SK-N-SH (cell line): Measurements from ENCODE around the gene APOM. TPM values are rescaled to one million over a fixed set of nuclear protein-coding genes. Genes with fewer than 3 reads are reported as not detected.

Experiments used
- CTCF ChIA-PET: fragments of 300-600, 350-600 bp; formaldehyde crosslinking; extraction: SDS; loops from one replicate; lab custom pipeline; 2021; lab: Yijun Ruan, JAX
- POLR2A ChIA-PET: fragments of 350-600 bp; sonication (Branson Sonifier 250); formaldehyde crosslinking; extraction: SDS; loops from one replicate; lab custom pipeline; 2020; ENCODE audit warnings: antibody characterized with exemption, inconsistent platforms; lab: Yijun Ruan, JAX
- DNase-seq: peaks from one replicate; pipeline ENCODE4 v3.0.0; 2012
- H2AFZ ChIP-seq: fragments of 200-600 bp; sonication (generic); 2 replicates; pipeline ENCODE4 v1.8.1; 2016; ENCODE audit warnings: antibody characterized with exemption, mild to moderate bottlenecking, low read depth
- H3F3A ChIP-seq: fragments of 200-600 bp; sonication (generic); replicated peaks from 2 replicates; pipeline ENCODE3; 2016; ENCODE audit warnings: antibody characterized with exemption, mild to moderate bottlenecking; ENCODE audit not compliant: insufficient read depth
- H3K27ac ChIP-seq, 2 experiments: fragments of 200-500 bp in 1 of 2; fragments of 200-600 bp in 1 of 2; sonication (Bioruptor generic) in 1 of 2; sonication (generic), shearing (Covaris generic) in 1 of 2; 2 replicates each; pipeline versions ENCODE4 v1.5.1 to v1.6.1; 2014 to 2016; ENCODE audit warnings: low read depth in 2 of 2, inconsistent platforms in 1 of 2, low read length in 1 of 2, mild to moderate bottlenecking in 1 of 2, mixed read lengths in 1 of 2
- H3K27me3 ChIP-seq: fragments of 200-600 bp; sonication (generic), shearing (Covaris generic); 2 replicates; pipeline ENCODE4 v1.6.1; 2016; ENCODE audit warnings: mixed run types; ENCODE audit not compliant: insufficient read depth
- H3K36me3 ChIP-seq, 2 experiments: fragments of 200-500 bp in 1 of 2; fragments of 200-600 bp in 1 of 2; sonication (Bioruptor generic) in 1 of 2; sonication (generic) in 1 of 2; replicated peaks in 1 of 2; 2 replicates each; pipeline versions ENCODE3 to v1.5.1; 2014 to 2016; ENCODE audit warnings: low read length in 1 of 2, mild to moderate bottlenecking in 1 of 2; ENCODE audit not compliant: insufficient read depth in 2 of 2, control insufficient read depth in 1 of 2
- H3K4me1 ChIP-seq, 2 experiments: fragments of 200-500 bp in 1 of 2; fragments of 200-600 bp in 1 of 2; sonication (Bioruptor generic) in 1 of 2; sonication (generic), shearing (Covaris generic) in 1 of 2; 2 replicates each; pipeline versions ENCODE4 v1.5.1 to v1.6.1; 2014 to 2016; ENCODE audit warnings: low read depth in 1 of 2, low read length in 1 of 2, mixed run types in 1 of 2; ENCODE audit not compliant: insufficient read depth in 2 of 2, control insufficient read depth in 1 of 2
- H3K4me2 ChIP-seq: fragments of 200-600 bp; sonication (generic), shearing (Covaris generic); 2 replicates; pipeline ENCODE4 v1.6.1; 2017; ENCODE audit warnings: mixed run types
- H3K4me3 ChIP-seq, 2 experiments: fragments of 200-500 bp in 1 of 2; fragments of 200-600 bp in 1 of 2; sonication (Bioruptor generic) in 1 of 2; sonication (generic), shearing (Covaris generic) in 1 of 2; 2 replicates each; pipeline versions ENCODE4 v1.5.1 to v1.8.1; 2014 to 2016; ENCODE audit warnings: low read depth in 2 of 2, inconsistent platforms in 1 of 2, low read length in 1 of 2, mild to moderate bottlenecking in 1 of 2, mixed read lengths in 1 of 2, moderate library complexity in 1 of 2
- H3K79me2 ChIP-seq: fragments of 200-600 bp; sonication (generic); 2 replicates; pipeline ENCODE4 v1.8.1; 2017; ENCODE audit warnings: mild to moderate bottlenecking; ENCODE audit not compliant: insufficient read depth
- H3K9ac ChIP-seq: fragments of 200-600 bp; sonication (generic); 2 replicates; pipeline ENCODE4 v1.6.1; 2017; ENCODE audit warnings: mixed run types
- H3K9me2 ChIP-seq: fragments of 200-600 bp; sonication (generic); 2 replicates; pipeline ENCODE4 v1.6.1; 2017; ENCODE audit warnings: mixed run types
- H3K9me3 ChIP-seq: fragments of 200-600 bp; sonication (generic); 2 replicates; pipeline ENCODE4 v1.6.1; 2017; ENCODE audit warnings: mixed run types, mild to moderate bottlenecking, moderate library complexity
- H4K20me1 ChIP-seq: fragments of 200-600 bp; sonication (generic); 2 replicates; pipeline ENCODE4 v1.6.1; 2017; ENCODE audit warnings: mild to moderate bottlenecking, mixed run types; ENCODE audit not compliant: insufficient read depth
- FOXJ3 ChIP-seq: sonication (generic); formaldehyde crosslinking; IDR thresholded peaks from 2 replicates; pipeline ENCODE4 v1.5.1; 2020; ENCODE audit warnings: mild to moderate bottlenecking, missing genetic modification reagents
- POLR2AphosphoS5 ChIP-seq: IDR thresholded peaks from 2 replicates; pipeline ENCODE4 v1.6.1; 2012; ENCODE audit warnings: low read depth, low read length
- RXRA ChIP-seq: IDR thresholded peaks from 2 replicates; pipeline ENCODE4 v1.4.0; 2012; ENCODE audit warnings: low read depth, mild to moderate bottlenecking, borderline replicate concordance
- SIN3A ChIP-seq: IDR thresholded peaks from 2 replicates; pipeline ENCODE4 v1.6.1; 2012; ENCODE audit warnings: low read depth, mild to moderate bottlenecking, low read length, moderate library complexity, borderline replicate concordance
- TAF1 ChIP-seq: IDR thresholded peaks from 2 replicates; pipeline ENCODE4 v1.6.1; 2012; ENCODE audit warnings: low read depth, mild to moderate bottlenecking, low read length, moderate library complexity, borderline replicate concordance
- YY1 ChIP-seq: IDR thresholded peaks from 2 replicates; pipeline ENCODE4 v1.4.0; 2012; ENCODE audit warnings: low read depth, mild to moderate bottlenecking
- WGBS: methylation state at CpG from one replicate; pipeline ENCODE4 v1.1.6; 2017; ENCODE audit warnings: low lambda C conversion rate; 5-methylcytosine and 5-hydroxymethylcytosine counted together
- polyA plus RNA-seq, 3 experiments: library from polyadenylated mRNA; depleted of rRNA; stranded (reverse); fragments of >200 nt; gene quantifications; 2 replicates each; pipeline ENCODE4 v1.2.3, GENCODE V29; 2012
- TF ChIP-seq, protein P1 (sequence below): IDR thresholded peaks from 2 replicates; pipeline ENCODE4; 2012
- TF ChIP-seq, protein P2 (sequence below): fragments of 150-350 bp; IDR thresholded peaks from 2 replicates; pipeline ENCODE4 v1.6.1; 2016; ENCODE audit warnings: mild to moderate bottlenecking, low read depth, low read length
- TF ChIP-seq, protein P3 (sequence below): fragments of 200-600 bp; sonication (generic); IDR thresholded peaks from 2 replicates; pipeline ENCODE4 v1.6.1; 2017; ENCODE audit warnings: antibody characterized with exemption, mild to moderate bottlenecking, moderate library complexity
- TF ChIP-seq, protein P4 (sequence below): fragments of 150-350 bp; IDR thresholded peaks from 2 replicates; pipeline ENCODE4 v1.6.1; 2017; ENCODE audit warnings: antibody characterized with exemption, low read length, low read depth, borderline replicate concordance
- TF ChIP-seq, protein P5 (sequence below): IDR thresholded peaks from 2 replicates; pipeline ENCODE4 v1.6.1; 2012; ENCODE audit warnings: mild to moderate bottlenecking, low read depth, low read length, moderate library complexity
- TF ChIP-seq, protein P6 (sequence below): IDR thresholded peaks from 2 replicates; pipeline ENCODE4 v1.4.0; 2012; ENCODE audit warnings: low read depth, borderline replicate concordance
- TF ChIP-seq, protein P7 (sequence below): IDR thresholded peaks from 2 replicates; pipeline ENCODE4 v1.4.0; 2012; ENCODE audit warnings: low read depth

Gene APOM
- polyA plus RNA-seq, 1 of the 3 experiments (the other 2 are of a cell fraction): 6.8 TPM

DNA sequence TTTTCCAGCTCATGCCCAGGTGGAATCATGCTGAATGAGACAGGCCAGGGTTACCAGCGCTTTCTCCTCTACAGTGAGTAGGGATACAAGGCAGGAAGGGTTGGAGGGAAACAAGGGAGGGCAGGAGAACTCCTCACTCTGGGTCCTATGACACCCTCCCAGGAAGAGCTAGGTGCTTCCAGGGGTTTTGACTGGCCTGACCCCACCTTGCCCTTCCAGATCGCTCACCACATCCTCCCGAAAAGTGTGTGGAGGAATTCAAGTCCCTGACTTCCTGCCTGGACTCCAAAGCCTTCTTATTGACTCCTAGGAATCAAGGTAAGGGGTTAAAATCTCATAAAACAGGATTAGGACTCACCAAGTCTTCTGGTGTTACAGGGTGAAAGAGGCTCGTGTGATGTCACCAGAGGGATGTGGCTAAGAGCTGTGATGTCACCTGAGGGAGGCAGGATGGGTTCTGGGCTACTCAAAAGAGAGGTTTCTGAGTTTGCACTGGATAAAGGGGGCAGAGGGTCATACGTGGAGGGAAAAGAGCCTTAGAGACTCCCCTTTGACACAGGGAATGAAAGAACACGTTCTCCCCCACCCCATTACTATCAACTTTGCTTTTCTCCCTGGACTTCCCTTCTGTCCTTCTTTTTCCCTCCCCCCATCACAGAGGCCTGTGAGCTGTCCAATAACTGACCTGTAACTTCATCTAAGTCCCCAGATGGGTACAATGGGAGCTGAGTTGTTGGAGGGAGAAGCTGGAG, 1.9 kb downstream of the APOM start:
- peaks cover 76% of the 10 kb centered on the region for H3K79me2 ChIP-seq
- DNase-seq: no peak

More for the DNA sequence above, 1.9 kb downstream of the APOM start:
- Histone ChIP-seq H4K20me1 (peaks cover 8% of the 10 kb centered on the region; the same call in 1 of the 2 replicates), H3K4me1 (peaks cover 13 to 27% of the 10 kb centered on the region in 2 experiments; a peak in 2 of 4 replicates), H3K27ac (no peak overlapping the region), H3K4me3 (no peak overlapping the region), H3K36me3 (peaks cover 7 to 9% of the 10 kb centered on the region in 2 experiments), H3K9me2 (no peaks in the 10 kb centered on the region), H2AFZ (no peak overlapping the region), H3K27me3 (no peaks in the 10 kb centered on the region), H3F3A (peaks cover 32% of the 10 kb centered on the region), H3K9ac (no peak overlapping the region), H3K4me2 (peak overlapping the region; percentile 97; the same call in 1 of the 2 replicates), H3K9me3 (no peaks in the 10 kb centered on the region)
- CTCF ChIA-PET: interaction anchor here (0.8 to 1.4 kb wide), 3 partner anchors 14 to 71 kb away, joined by 3 to 4 read pairs (median 3); no protein-coding TSS in a partner anchor
- WGBS: 77% methylated on average over 5 of the region's 6 CpGs
- POLR2A ChIA-PET: interaction anchor here (0.7 kb wide), 1 partner anchor 14 kb away, joined by 3 read pairs; no protein-coding TSS in a partner anchor
- no peak for TF ChIP-seq YY1
- TF ChIP-seq, protein P1, sequence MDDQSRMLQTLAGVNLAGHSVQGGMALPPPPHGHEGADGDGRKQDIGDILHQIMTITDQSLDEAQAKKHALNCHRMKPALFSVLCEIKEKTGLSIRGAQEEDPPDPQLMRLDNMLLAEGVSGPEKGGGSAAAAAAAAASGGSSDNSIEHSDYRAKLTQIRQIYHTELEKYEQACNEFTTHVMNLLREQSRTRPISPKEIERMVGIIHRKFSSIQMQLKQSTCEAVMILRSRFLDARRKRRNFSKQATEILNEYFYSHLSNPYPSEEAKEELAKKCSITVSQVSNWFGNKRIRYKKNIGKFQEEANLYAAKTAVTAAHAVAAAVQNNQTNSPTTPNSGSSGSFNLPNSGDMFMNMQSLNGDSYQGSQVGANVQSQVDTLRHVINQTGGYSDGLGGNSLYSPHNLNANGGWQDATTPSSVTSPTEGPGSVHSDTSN: no peak
- no peak for TF ChIP-seq SIN3A
- TF ChIP-seq, protein P2, sequence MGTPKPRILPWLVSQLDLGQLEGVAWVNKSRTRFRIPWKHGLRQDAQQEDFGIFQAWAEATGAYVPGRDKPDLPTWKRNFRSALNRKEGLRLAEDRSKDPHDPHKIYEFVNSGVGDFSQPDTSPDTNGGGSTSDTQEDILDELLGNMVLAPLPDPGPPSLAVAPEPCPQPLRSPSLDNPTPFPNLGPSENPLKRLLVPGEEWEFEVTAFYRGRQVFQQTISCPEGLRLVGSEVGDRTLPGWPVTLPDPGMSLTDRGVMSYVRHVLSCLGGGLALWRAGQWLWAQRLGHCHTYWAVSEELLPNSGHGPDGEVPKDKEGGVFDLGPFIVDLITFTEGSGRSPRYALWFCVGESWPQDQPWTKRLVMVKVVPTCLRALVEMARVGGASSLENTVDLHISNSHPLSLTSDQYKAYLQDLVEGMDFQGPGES: no peak
- TF ChIP-seq POLR2AphosphoS5: no peak
- TF ChIP-seq, protein P3, sequence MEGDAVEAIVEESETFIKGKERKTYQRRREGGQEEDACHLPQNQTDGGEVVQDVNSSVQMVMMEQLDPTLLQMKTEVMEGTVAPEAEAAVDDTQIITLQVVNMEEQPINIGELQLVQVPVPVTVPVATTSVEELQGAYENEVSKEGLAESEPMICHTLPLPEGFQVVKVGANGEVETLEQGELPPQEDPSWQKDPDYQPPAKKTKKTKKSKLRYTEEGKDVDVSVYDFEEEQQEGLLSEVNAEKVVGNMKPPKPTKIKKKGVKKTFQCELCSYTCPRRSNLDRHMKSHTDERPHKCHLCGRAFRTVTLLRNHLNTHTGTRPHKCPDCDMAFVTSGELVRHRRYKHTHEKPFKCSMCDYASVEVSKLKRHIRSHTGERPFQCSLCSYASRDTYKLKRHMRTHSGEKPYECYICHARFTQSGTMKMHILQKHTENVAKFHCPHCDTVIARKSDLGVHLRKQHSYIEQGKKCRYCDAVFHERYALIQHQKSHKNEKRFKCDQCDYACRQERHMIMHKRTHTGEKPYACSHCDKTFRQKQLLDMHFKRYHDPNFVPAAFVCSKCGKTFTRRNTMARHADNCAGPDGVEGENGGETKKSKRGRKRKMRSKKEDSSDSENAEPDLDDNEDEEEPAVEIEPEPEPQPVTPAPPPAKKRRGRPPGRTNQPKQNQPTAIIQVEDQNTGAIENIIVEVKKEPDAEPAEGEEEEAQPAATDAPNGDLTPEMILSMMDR: no peak
- TF ChIP-seq, protein P4, sequence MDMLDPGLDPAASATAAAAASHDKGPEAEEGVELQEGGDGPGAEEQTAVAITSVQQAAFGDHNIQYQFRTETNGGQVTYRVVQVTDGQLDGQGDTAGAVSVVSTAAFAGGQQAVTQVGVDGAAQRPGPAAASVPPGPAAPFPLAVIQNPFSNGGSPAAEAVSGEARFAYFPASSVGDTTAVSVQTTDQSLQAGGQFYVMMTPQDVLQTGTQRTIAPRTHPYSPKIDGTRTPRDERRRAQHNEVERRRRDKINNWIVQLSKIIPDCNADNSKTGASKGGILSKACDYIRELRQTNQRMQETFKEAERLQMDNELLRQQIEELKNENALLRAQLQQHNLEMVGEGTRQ: no peak
- TF ChIP-seq, protein P5, sequence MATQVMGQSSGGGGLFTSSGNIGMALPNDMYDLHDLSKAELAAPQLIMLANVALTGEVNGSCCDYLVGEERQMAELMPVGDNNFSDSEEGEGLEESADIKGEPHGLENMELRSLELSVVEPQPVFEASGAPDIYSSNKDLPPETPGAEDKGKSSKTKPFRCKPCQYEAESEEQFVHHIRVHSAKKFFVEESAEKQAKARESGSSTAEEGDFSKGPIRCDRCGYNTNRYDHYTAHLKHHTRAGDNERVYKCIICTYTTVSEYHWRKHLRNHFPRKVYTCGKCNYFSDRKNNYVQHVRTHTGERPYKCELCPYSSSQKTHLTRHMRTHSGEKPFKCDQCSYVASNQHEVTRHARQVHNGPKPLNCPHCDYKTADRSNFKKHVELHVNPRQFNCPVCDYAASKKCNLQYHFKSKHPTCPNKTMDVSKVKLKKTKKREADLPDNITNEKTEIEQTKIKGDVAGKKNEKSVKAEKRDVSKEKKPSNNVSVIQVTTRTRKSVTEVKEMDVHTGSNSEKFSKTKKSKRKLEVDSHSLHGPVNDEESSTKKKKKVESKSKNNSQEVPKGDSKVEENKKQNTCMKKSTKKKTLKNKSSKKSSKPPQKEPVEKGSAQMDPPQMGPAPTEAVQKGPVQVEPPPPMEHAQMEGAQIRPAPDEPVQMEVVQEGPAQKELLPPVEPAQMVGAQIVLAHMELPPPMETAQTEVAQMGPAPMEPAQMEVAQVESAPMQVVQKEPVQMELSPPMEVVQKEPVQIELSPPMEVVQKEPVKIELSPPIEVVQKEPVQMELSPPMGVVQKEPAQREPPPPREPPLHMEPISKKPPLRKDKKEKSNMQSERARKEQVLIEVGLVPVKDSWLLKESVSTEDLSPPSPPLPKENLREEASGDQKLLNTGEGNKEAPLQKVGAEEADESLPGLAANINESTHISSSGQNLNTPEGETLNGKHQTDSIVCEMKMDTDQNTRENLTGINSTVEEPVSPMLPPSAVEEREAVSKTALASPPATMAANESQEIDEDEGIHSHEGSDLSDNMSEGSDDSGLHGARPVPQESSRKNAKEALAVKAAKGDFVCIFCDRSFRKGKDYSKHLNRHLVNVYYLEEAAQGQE: no peak
- TF ChIP-seq, protein P6, sequence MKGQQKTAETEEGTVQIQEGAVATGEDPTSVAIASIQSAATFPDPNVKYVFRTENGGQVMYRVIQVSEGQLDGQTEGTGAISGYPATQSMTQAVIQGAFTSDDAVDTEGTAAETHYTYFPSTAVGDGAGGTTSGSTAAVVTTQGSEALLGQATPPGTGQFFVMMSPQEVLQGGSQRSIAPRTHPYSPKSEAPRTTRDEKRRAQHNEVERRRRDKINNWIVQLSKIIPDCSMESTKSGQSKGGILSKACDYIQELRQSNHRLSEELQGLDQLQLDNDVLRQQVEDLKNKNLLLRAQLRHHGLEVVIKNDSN: no peak
- TF ChIP-seq, protein P7, sequence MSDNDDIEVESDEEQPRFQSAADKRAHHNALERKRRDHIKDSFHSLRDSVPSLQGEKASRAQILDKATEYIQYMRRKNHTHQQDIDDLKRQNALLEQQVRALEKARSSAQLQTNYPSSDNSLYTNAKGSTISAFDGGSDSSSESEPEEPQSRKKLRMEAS: no peak
- TF ChIP-seq RXRA: no peak
- no peak for TF ChIP-seq TAF1
- no peak for TF ChIP-seq FOXJ3 (CRISPR knock-in tag)
